Choroid plexus epithelial cell (primary cell): ENCODE measurements around the gene SNRPA1.
"Not testable (repeated sequence)": the region's sequence is repeated elsewhere in the genome, so short reads cannot be mapped to it uniquely, and the experiment has no call there.

Experiments
- DNase-seq: peaks from one replicate; pipeline ENCODE4 v3.0.0-alpha.2; 2010; ENCODE audit warnings: low read depth
- H3K4me3 ChIP-seq: 2 replicates; pipeline ENCODE4 v1.5.1; 2011; ENCODE audit warnings: low read depth, mild to moderate bottlenecking, control low read depth, low read length, moderate library complexity
- CTCF ChIP-seq: conservative IDR thresholded peaks from 2 replicates; pipeline ENCODE4 v1.5.1; 2011; ENCODE audit warnings: low read depth, mild to moderate bottlenecking, control low read depth, inconsistent platforms, low read length, moderate library complexity

The SNRPA1 gene

DNA sequence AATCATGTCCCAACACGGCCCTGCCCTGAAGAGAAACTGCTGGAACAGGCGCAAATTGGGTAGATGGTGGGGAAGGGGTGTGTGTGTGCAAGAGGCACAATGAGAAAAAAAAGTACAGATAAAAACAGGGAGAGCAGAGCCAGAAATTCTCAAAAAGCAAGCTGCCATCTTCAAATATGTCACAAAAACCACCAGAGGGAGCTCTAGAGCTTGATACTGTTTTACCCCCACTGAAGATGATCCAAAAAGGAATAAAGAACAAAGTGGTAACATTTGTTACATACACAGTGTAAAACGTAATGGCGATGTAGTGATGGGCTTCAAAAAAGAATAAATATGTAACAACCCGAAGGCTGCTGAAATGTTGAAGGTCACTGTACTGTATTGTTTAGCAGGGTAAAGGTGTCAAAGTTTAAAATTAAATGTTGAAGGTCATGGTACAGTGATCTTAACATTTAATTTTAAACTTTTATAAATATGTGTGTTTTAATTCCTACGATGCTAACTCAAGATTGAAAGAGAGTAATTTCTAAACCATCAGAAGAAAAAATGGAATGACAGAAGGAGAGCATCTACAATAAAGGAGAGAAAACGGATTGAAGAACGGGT is 6.0 kb downstream of the SNRPA1 start:
- TF ChIP-seq CTCF: peak; percentile 67
- H3K4me3 ChIP-seq: no peak overlapping the region
- peak; percentile 73 for DNase-seq

- not testable (repeated sequence) for H3K4me3 ChIP-seq, DNase-seq
Observed at GRCh38 chr15:101287342-101287741, 7.7 kb downstream of the SNRPA1 start.

GRCh38 chr15:101286471-101287114 is 8.5 kb downstream of the SNRPA1 start:
- no peak overlapping the region for H3K4me3 ChIP-seq
- DNase-seq: no peak
- no peak for TF ChIP-seq CTCF

GRCh38 chr15:101283931-101284330 is 11.1 kb downstream of the SNRPA1 start:
- no peak overlapping the region for H3K4me3 ChIP-seq
- no peak for TF ChIP-seq CTCF
- DNase-seq: no peak

DNA sequence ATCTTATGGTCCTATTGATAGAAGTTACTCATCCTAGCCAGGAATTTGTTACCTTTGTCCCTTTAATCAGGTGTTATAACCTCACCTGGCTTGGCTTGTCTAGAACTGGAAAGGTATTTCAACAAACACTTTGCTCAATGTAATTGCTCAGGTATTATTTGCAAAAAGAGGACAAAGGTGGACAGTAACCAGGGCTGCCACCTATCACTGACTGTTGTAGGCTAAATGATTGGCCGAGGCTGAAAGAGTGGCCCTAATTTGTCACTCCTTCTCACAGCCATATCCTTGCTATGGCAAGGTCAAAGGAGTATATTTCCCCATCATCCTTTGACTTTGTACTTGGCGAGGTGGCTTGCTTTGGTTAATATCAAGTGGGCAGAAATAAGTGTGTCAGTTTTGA is 15.0 kb downstream of the SNRPA1 start:
- no peak for TF ChIP-seq CTCF
- no peak for DNase-seq
- H3K4me3 ChIP-seq: no peak overlapping the region

DNA sequence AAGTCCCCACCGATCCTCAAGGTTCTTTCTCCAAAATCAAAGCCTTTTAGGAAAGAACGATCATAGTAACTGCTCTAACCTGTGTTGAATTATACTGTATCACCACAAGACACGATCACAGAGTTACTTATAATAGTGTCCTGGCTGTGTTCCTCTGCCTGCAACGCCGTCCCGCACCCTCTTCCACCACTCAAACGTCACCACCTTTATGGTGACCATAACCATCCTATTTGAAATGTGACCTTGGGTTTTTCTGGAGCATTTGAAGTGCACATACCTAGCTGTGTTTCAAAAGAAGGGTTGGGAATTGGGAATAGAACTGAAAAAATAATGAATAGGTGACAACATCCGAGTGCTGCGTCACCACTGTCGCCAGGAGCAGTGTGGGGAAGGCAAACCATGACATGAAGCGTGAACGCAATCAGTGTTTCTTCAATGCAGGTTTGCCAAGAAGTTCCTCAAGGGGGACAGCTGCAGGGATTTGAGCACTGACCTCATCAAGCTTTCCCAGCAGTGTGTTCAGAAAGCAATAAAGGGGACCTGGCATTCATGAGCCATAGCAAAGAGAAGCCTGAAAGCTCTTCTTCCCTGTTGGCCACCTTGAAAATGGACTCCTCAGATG is 17.0 kb downstream of the SNRPA1 start:
- no peak for DNase-seq
- peak overlapping the region; percentile 89 for H3K4me3 ChIP-seq
- TF ChIP-seq CTCF: no peak

- no peak for TF ChIP-seq CTCF
- DNase-seq: peak; percentile 92
- peak within 1 kb of the TSS; percentile 89 for H3K4me3 ChIP-seq
Observed at GRCh38 chr15:101277038-101277822, 17.8 kb downstream of the SNRPA1 start, which contains the start of gene SELENOS. Gene SELENOS, minus strand, starts transcription at chr15:101277485. Its CDS starts 68 bp downstream, at chr15:101277417.
